NCI-H446 treated with DMSO at 0.1 percent for 48 hours (cell line): Measurements from ENCODE around the gene TPBG.

Source experiments
- DNase-seq: peaks from one replicate; lab custom pipeline; 2025; lab: John Stamatoyannopoulos, UW

Gene TPBG, protein sequence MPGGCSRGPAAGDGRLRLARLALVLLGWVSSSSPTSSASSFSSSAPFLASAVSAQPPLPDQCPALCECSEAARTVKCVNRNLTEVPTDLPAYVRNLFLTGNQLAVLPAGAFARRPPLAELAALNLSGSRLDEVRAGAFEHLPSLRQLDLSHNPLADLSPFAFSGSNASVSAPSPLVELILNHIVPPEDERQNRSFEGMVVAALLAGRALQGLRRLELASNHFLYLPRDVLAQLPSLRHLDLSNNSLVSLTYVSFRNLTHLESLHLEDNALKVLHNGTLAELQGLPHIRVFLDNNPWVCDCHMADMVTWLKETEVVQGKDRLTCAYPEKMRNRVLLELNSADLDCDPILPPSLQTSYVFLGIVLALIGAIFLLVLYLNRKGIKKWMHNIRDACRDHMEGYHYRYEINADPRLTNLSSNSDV

DNA sequence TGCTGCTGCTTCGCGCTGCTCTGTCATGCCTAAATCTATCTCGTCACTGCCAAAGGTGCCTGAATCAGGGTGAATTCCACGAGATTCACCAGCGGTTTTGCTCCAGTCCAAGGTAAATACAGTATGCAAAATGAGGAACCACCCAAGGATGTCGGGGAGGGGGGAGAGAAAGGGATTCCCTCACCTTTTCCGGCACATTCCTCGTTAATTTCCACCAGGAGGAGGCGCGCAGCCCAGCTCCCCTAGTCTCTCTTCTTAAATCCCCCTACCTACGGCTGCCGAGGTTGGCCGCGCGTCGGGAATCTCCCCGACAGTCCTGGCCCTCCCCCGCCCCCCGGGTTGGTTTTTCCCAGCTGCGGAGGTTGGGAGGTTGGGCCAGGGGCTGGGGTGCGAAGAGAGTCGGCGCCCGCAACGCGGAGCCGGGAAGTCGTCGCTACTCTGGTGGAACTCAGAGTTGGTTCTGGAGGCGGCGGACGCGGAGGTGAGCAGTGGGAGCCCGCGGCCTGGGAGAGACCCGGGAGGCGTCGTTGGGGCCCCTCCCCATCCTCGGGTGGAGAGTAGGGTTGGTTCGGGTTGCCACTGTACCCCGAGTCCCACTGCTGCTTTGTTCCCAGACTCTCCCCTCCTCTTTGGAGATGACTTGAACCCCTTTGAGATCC is at the start of gene TPBG:
Gene TPBG (plus strand): TSS at position 390 of the 659 bp plus-strand sequence. CDS start 1,145 bp downstream, outside the sequence.
- no peak for DNase-seq

DNA sequence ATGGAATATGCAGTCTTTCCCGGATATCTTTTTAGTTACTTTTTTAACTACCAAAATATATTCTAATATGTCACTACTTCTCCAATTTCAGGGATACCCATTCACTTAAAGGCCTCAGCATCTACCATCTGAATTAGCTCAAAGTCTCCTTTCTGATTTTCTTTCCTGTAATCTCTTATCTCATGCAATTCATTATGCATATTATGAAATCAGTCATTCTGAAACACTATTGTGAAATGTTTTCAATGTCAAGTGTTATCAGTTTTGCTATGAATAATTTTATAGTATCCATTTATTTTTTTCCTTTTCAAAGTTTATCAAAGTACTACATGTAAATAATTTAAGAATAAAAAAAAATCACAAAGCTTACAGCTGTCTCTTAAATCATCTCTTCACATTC is 41.2 kb upstream of the TPBG start:
- no peak for DNase-seq

DNA sequence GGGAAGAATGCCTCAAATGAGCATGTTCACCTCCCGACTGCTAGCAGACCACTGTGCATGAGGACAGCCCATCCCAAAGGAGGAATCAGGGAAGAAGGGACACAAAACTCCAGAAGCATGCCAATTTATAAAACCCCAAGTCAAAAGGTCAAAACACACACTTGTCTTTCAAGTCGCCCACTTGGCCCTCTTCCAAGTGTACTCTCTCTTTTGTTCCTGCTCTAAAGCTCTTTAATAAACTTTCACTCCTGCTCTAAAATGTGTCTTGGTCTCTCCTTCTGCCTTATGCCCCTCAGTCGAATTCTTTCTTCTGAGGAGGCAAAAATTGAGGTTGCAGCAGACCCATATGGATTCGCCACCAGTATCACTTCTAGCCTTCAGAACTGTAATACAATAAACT is 33.9 kb upstream of the TPBG start:
- no peak for DNase-seq

DNA sequence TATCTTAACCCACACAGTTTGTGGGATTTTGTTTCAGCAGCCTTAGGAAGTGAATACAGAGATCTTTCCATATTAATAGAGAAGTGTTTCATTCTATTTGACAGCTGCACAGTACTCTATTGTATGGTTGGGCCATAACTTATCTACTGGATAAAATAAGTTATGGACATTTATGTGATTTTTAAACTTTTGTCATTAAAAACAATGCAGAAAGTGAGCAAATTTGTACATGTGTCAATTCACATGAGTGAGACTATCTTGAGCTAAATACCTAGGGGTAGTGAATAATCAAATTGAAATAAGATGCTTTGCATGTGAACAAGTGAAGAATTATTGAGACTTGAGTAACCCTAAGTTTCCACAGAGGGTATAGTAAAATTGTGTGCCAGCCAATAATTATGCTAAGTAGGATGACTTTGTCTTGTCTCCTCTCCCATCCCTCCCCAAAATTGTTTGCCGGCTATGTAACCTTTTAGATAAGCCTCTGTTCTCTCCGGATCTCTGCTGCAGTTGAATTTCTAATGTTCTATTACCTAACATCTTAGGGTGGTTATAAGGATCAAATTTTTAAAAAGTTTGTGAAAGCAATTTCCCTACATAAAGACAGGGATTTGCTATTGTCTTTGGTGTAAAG is 33.3 kb upstream of the TPBG start:
- no peak for DNase-seq

DNA sequence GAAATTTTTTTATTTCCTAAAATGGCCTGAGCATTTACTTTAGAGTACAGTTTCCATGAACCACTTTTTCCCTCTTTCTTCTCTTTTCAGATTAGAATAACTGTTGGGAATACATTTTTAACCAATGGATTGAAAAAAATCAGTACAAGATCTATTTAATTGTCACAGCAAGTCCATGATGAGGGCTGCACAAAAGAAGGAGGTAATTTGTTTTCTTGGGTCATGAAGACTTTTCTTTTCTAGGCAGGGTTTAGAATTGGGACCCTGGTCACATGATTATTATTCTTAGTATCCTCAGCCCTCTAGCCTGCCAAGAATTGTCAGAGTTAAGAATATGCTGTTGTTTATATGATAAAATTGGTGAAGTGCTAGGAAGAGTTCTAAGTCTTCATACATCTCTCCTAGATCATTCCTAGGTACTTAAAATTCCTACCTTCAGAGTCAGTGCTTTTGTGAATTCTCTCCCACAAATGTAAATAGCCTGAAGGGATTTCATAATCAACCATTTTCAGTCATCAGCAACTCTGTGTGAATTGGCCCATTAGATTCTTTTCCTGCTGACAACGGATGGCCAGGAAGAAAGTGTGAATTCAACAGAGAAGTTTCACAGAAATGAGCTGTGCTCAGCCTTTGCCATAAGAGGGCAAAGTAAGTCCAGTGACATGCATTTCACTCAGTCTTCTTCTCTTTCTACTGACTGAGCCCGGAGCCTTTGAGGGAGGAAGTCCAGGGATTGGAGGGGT is 32.4 kb upstream of the TPBG start:
- DNase-seq = no peak

DNA sequence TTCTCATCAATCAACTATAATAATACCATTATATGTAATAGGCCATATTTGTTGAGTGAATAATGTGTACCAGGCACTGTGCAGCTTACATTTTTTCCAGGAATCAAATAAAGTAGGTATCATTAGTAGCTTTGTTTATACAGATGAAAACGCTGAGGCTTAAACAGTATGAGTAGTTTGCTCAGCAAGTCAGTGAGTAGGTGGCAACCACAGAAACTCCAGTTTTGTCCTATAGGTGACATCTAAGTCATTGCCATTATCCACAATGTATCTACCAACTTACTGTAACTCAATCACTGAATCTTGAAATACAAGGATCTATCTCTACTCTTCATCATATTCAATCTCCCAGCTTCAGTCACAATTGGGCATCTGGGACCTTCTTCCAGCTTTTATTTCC is 29.8 kb upstream of the TPBG start:
- DNase-seq = no peak

DNA sequence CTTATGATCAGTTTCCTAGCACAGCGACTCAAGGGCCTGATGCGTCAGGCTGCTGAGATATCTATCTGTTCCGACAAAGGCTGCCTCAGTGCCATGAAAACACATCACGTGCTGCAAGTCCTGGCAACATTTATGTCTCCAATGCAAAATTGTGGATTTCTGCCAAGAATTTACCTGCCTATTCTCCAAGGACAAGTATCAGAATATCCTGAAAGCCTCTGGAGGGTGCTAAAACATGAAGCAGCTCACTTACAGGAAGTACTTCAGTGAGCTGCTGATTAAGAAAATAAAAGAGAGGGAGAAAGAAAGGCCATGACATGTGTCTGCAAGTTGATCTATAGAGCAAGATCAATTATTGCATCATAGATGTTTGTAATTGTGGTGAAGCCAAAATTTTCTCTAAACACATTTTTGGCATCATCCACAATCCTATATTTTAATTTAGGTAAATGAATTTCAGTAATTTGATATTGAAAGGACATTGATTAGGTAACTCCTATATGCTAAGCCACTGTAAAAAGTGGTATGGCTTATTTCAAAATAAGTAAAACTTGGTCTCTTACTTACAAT is 25.8 kb upstream of the TPBG start:
- no peak for DNase-seq

DNA sequence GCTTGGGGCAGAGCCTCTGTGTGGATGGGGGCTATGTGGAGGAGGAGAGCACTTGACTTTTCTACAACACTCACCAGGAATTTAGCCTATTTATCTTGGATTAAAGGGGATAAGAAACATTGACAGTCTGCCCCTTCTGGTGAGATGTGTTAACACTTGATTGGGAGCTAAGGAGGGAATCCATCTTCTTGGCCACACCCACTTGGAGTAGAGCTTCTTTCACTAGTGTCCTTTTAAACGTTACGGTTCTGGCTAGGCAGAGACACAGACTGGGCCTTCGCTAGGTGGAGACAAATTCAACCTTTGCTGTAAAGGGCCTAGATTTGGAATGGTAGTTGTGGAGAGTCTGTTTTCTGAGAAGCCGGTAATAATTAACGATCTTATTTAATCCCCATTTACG is 15.5 kb upstream of the TPBG start:
- DNase-seq = no peak

DNA sequence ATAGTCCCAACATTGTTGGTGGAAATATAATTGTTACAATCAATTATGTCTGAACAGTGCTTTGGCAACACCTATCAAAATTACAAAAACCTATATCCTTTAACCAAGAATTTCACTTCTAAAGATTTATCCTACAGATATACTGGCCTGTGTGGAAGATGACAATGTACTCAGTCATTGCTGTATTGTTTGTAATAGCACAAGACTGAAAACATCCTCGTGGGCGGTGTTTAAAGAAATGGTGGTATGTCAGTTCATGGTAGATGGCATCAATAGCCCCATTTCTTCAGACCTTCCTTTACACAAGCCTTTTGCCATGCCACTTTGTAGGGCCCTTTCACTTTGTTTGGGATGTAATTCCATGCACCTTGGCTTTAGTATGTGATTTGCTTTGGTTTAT is 9.8 kb upstream of the TPBG start:
- DNase-seq = no peak

DNA sequence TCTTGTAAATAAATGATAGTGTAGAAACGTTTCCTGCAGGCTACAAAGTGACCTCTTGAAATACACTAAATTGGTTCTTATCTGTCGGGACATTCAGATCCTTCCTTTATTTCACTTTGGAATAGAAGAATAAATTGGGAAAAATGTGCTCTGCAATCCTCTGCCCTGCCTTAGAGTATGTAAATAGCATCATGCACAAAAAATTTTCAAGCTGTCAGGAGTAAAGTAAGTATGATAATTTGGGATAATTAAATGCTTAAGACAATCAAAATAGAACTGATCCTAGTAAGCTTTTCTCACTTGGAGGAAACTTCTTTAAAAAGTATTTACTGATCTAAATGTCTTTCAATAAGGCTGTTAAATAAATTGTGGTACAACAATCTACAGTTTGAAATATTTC is 3.1 kb upstream of the TPBG start:
- DNase-seq = no peak

DNA sequence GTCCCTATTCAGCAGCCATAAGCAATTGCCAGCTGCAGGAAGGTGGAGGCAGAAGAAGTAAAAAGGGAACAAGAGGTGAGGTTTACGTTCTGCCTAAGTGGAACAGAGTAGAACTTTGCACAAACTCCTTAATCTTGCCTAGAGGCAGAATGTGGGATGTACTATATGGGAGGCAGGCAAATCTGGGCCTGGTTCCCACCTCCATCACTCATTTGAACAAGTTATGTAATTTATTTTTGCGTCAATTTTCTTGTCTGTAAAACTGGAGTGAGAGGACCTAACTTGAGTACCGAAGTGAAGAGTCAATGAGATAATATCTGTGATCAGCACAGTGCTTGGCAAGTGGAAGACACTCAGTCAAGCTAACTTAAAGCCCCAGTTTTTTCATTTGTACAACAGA is 2.0 kb upstream of the TPBG start:
- DNase-seq = no peak

DNA sequence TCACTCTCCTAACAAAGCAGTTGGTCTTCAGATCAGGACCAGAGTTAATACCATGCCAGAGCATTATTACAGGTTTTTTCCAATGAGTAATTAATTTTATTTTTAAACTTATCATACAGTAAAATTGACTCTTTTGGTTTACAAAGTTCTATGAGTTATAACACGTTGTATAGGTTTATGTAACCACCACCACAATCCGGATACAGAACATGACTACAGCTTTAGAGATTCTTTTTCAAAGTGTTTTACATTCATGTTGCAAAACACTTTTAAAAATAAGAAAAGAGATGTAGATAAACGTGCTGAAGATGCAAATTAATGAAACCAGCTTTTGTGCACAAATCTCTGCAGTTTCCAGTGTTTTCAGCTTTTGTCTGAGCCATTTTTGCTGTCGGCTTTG is 1.5 kb upstream of the TPBG start:
- DNase-seq = no peak

DNA sequence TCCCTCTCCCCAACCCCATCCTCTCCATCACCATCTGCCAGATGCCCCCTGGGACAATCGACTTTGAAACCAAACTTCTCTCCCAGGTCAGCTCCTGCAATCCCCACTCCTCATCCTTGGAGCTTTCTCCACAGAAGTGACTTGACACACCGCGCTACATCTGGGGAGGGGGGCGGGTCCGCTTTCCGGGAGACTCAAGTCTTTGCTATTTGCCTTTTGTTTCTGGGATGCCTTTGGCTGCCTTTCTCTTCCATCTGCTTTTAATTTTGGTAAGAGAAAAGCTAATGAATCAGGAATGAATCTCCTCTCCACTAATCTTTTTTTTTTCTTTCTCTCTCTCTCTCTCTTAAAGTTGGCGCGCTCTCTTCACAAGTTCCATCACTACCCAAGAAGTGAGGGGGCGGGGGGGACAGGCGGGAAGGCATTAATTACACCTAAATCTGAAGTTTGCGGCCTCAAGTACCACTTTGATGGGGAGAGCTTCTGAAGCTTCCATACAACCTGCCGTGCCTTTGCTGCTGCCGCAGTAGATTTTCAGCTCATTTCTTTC is 664 bp upstream of the TPBG start:
- no peak for DNase-seq

DNA sequence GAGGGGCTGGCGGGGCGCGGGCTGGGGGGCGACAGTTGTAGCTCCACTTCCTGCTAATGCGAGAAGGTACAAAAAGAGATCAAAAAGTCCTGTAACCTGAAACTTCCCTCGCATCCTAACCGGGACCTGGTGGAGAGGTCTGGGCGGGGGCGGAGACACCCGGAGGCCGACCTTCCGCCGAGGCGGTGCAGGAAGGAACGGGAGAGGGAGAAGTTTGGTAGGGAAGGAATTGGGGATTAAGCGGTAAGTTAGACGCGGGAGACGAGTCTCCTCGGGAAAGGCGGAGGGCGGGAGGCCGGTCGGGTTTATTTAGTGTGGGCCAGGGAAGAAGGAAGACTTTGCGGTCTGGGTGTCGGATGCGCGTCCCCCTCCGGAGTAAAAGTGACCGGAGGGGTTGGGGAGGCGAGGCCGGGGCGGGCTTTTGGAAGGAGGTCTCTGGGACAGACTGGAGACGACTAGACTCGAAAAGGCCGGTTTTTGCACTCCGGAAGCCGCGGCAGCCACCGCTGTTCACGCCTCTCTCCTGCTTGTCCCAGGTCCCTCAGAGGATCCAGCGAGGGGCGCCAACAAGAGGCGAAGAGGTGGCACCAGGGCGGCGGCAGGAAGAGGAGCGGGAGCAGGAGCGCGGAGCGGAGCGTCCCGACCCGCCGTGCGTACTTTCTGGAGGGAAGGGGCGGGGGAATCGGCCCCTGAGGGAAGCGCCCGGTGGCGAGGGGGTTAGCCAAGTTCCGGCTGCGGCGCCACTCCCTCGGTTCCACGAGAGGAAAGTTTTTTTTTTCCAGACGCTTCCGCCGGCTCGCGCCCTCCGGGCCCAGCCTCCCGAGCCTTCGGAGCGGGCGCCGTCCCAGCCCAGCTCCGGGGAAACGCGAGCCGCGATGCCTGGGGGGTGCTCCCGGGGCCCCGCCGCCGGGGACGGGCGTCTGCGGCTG is 734 bp downstream of the TPBG start:
- DNase-seq = no peak

DNA sequence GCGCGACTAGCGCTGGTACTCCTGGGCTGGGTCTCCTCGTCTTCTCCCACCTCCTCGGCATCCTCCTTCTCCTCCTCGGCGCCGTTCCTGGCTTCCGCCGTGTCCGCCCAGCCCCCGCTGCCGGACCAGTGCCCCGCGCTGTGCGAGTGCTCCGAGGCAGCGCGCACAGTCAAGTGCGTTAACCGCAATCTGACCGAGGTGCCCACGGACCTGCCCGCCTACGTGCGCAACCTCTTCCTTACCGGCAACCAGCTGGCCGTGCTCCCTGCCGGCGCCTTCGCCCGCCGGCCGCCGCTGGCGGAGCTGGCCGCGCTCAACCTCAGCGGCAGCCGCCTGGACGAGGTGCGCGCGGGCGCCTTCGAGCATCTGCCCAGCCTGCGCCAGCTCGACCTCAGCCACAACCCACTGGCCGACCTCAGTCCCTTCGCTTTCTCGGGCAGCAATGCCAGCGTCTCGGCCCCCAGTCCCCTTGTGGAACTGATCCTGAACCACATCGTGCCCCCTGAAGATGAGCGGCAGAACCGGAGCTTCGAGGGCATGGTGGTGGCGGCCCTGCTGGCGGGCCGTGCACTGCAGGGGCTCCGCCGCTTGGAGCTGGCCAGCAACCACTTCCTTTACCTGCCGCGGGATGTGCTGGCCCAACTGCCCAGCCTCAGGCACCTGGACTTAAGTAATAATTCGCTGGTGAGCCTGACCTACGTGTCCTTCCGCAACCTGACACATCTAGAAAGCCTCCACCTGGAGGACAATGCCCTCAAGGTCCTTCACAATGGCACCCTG is 1.6 kb downstream of the TPBG start:
- DNase-seq = no peak

DNA sequence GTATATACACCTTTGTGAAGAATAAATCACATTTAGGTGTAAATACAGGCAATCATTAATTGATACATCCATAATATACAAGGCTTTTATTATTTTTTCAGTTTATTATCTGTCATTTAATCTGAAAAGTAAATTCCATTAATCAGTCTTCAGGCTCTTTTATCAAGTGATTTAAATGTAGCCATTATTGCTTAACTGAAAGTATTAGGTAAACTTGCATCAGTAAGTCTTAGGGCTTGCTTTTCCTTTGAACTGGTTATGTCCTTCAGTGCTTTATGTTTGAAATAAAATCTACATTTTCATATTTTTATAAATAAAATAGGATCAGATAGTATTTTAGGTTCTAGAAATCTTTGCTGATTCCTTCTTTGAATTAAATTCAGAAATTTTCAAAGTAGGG is 4.1 kb downstream of the TPBG start:
- DNase-seq = no peak

DNA sequence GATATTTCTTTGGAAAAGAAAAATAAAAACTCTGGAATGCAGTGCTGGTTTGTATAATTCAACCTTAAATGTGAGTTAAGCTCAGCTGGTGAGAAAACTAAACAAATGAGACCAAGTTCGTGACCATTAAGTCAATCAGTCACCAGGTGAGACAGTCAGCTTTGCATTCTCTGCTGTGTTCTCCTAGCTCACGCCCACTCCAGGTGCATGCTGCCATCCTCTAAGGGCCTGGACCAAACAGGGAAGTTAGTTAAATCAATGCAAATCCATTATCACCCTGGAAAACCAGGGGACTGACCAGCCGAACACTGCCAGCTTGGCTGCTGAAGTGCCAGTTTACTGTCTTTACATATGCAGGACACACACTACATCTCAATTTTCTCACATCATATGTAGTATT is 7.2 kb downstream of the TPBG start:
- no peak for DNase-seq

DNA sequence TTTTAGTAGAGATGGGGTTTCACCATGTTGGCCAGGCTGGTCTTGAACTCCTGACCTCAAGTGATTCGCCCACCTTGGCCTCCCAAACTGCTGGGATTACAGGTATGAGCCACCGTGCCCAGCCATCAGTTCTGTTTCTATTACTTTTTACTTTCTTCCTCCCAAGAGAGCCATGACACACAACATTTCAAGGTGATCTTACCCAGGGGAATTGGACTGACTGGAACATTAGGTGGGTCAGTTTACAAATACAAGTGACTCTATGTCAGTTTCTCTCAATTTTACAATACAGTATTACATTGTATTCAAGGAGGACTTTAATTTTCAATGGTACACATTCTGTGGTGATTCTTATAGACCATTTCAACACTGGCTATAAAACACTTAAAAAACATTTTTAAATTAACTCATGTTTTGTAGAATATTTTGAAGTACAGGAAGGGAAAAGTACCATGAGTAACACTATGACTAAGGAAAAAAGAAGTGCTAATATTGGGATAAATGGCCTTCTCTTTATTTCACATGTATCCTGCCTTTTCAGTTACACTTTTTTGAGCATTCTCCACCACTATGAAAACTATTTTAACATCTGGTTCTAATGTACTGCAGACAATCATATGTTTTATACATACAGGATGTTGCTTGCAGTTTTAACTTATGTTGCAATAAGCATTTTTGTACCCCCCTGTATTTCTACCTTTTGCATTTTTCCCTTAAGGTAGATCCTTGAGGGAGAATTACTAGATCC is 8.4 kb downstream of the TPBG start:
- DNase-seq = no peak

DNA sequence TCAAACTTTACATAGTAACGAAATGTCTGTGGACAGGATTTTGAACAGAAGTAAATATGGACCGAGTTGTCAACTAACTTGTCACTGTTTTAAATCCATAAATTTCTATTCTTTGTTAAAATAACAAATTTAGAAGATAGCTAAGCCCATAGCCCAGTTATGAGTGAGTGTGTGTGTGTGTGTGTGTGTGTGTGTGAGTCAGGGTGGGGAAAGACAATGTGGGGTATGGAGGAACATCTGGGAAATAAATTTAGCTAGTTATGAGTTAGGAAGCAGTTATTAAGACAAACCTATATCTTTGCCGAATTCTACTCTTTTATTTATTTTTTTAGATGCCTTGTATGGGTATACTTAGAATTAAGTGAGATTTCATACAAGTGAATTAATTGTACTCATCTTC is 9.0 kb downstream of the TPBG start:
- no peak for DNase-seq
